ENCODE data around the gene C7orf57.

DNA sequence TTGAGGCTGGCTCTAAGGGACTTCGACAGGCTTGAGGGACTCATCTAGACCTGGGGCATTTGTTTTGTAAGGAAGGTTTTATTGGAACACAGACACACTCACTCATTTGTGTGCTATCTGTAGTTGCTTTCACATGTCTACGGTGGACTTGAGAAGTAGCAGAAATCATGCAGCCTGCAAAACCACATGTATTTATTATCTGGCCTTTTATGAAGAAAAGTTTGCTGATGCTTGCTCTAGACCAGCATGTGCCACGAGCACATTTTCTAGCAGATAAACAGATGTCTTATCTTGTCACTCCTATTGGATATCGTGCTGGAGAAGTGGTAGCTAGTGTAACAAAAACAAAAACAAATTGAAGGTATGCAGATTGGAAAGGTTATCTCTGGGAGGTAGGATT lies 63.5 kb downstream of the C7orf57 start:
- TF ChIP-seq, protein P1, sequence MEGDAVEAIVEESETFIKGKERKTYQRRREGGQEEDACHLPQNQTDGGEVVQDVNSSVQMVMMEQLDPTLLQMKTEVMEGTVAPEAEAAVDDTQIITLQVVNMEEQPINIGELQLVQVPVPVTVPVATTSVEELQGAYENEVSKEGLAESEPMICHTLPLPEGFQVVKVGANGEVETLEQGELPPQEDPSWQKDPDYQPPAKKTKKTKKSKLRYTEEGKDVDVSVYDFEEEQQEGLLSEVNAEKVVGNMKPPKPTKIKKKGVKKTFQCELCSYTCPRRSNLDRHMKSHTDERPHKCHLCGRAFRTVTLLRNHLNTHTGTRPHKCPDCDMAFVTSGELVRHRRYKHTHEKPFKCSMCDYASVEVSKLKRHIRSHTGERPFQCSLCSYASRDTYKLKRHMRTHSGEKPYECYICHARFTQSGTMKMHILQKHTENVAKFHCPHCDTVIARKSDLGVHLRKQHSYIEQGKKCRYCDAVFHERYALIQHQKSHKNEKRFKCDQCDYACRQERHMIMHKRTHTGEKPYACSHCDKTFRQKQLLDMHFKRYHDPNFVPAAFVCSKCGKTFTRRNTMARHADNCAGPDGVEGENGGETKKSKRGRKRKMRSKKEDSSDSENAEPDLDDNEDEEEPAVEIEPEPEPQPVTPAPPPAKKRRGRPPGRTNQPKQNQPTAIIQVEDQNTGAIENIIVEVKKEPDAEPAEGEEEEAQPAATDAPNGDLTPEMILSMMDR (IDR thresholded peaks at IDR 0.05), result no peak
- no peak for TF ChIP-seq POLR2AphosphoS5 (IDR thresholded peaks at IDR 0.05)
- TF ChIP-seq POLR2A (IDR thresholded peaks at IDR 0.05), result no peak

All from gastroesophageal sphincter (tissue), 3 donors.